Ascending aorta (tissue), 2 donors: Measurements from ENCODE around the gene SEH1L. TPM values are rescaled to one million over a fixed set of nuclear protein-coding genes. Genes with fewer than 3 reads are reported as not detected.

Experiments
- DNase-seq, 2 donors: peaks; one replicate each; pipeline ENCODE4 v3.0.0-alpha.2; 2019; ENCODE audit warnings: low spot score in 2 of 2
- H3K27ac ChIP-seq, 2 donors: fragments of 200-600 bp; sonication (generic); one replicate each; pipeline ENCODE4 v1.5.1; 2016 to 2017; ENCODE audit warnings: mild to moderate bottlenecking in 1 of 2
- H3K27me3 ChIP-seq: fragments of 200-600 bp; sonication (generic); one replicate; pipeline ENCODE4 v1.5.1; 2017
- H3K36me3 ChIP-seq, 2 donors: fragments of 200-600 bp; sonication (generic); one replicate each; pipeline ENCODE4 v1.5.1; 2016
- H3K4me1 ChIP-seq, 2 donors: fragments of 200-600 bp; sonication (generic); one replicate each; pipeline ENCODE4 v1.5.1; 2016 to 2017; ENCODE audit warnings: mild to moderate bottlenecking in 1 of 2
- H3K4me3 ChIP-seq, 2 donors: fragments of 200-600 bp; sonication (generic); one replicate each; pipeline ENCODE4 v1.5.1; 2016 to 2017; ENCODE audit warnings: mild to moderate bottlenecking in 1 of 2
- H3K9me3 ChIP-seq, 2 donors: fragments of 200-600 bp; sonication (generic); one replicate each; pipeline ENCODE4 v1.5.1; 2016
- intact Hi-C: fragments of 100-400 bp; cut with DNase I; formaldehyde crosslinking; loops from one replicate; pipeline ENCODE4 v1.15.1; 2023
- total RNA-seq: library from RNA; depleted of rRNA; stranded (reverse); fragments of >200 nt; gene quantifications from one replicate; pipeline ENCODE4 v1.1.0, GENCODE V29; 2016
- TF ChIP-seq, protein P1 (sequence below), 3 experiments: fragments of 200-600 bp in 2 of 3; fragments of 450-650 bp in 1 of 3; sonication (generic) in 2 of 3; IDR thresholded peaks; one replicate each; pipeline ENCODE4 v1.5.1; 2016 to 2019; ENCODE audit warnings: antibody characterized with exemption in 3 of 3, mild to moderate bottlenecking in 1 of 3, moderate library complexity in 1 of 3

SEH1L gene
- total RNA-seq, 1 donor from 2014 or later, result 16.3 TPM

DNA sequence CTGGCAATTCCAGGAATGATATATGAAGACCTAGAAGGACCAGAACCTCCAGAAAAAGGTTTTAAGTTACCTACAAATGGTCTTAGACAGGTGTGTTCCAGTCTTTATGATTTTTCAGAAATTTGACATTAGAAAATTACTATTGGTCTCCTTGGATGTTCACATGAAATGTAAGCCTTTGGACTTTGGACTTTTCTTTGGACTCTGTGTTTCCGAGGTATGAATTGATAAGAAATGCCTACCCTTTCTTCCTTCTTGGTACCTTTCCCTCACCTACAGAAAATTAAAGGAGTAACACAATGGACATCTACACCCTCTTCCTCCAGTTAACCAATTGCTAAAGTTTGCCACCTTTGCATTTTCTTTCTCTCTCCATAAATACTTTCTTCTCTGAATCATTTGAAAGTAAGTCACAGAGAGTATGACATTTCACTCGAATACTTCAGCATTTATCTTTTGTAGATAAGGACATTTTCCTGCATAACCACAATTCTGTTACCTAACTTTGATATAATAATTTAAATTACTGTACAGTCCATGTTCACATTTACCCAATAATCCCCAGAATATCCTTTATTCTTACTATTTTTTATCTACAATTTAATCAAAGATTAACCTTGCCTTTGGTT is 69.5 kb downstream of the SEH1L start:
- TF ChIP-seq, protein P1, sequence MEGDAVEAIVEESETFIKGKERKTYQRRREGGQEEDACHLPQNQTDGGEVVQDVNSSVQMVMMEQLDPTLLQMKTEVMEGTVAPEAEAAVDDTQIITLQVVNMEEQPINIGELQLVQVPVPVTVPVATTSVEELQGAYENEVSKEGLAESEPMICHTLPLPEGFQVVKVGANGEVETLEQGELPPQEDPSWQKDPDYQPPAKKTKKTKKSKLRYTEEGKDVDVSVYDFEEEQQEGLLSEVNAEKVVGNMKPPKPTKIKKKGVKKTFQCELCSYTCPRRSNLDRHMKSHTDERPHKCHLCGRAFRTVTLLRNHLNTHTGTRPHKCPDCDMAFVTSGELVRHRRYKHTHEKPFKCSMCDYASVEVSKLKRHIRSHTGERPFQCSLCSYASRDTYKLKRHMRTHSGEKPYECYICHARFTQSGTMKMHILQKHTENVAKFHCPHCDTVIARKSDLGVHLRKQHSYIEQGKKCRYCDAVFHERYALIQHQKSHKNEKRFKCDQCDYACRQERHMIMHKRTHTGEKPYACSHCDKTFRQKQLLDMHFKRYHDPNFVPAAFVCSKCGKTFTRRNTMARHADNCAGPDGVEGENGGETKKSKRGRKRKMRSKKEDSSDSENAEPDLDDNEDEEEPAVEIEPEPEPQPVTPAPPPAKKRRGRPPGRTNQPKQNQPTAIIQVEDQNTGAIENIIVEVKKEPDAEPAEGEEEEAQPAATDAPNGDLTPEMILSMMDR (IDR thresholded peaks at IDR 0.05), result no peak
- intact Hi-C loops, result no loop called here

DNA sequence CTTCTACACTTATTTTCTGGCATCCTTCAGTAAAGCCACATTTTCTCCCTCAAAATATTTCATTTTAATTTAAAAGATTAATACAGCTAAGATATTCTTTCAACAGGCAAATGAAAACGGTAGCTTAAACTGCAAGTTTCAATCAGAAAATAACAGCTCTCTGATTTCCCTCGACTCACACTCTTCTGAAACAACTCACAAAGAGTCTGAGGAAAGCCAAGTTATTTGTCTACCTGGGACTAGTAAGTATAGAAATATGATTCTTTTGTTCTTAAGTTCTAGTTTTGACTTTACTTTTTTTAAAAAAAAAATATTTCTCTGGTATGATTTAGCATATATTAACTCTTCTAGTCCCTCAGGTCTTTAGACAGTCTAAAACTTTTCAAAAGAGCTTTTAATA is 70.6 kb downstream of the SEH1L start:
- Histone ChIP-seq H3K36me3 (peaks cover 23 to 86% of the 10 kb centered on the region in 2 donors), H3K4me3 (no peak overlapping the region), H3K27me3 (no peaks in the 10 kb centered on the region), H3K27ac (no peak overlapping the region), H3K4me1 (no peaks in the 10 kb centered on the region), H3K9me3 (peaks cover 0 to 12% of the 10 kb centered on the region in 2 donors)
- no peak for DNase-seq
- intact Hi-C loops, result no loop called here
- TF ChIP-seq, protein P1 (IDR thresholded peaks at IDR 0.05), result no peak

More for the DNA sequence above, 69.5 kb downstream of the SEH1L start:
- DNase-seq, result no peak
- Histone ChIP-seq H3K36me3 (peaks cover 27 to 84% of the 10 kb centered on the region in 2 donors), H3K4me3 (no peak overlapping the region), H3K27ac (no peak overlapping the region), H3K9me3 (peaks cover 0 to 3% of the 10 kb centered on the region in 2 donors), H3K27me3 (no peaks in the 10 kb centered on the region), H3K4me1 (no peaks in the 10 kb centered on the region)

DNA sequence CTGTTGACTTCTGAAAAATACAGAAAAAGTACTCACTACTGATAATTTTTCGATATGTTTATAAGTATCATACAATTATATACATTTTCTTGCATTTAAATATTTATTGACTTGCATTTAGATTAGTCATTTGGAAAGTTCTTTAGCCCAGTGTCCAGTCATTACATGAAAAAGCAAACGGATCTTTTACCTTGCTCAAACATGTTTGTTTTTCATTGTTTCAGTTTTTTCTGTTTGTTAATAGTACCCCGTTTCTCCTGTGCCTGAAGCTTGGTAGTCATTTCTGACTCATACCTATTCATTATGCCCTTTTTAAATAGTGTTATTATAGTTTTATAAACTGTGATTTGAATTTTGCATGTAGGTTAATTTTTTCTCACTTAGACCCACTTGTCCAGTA is 71.5 kb downstream of the SEH1L start:
- H3K4me1 ChIP-seq, result no peaks in the 10 kb centered on the region
- no peak overlapping the region for H3K4me3 ChIP-seq
- TF ChIP-seq, protein P1 (IDR thresholded peaks at IDR 0.05), result no peak
- H3K36me3 ChIP-seq, result peaks cover 18 to 79% of the 10 kb centered on the region in 2 donors
- intact Hi-C loops, result no loop called here
- peaks cover 0 to 12% of the 10 kb centered on the region in 2 donors for H3K9me3 ChIP-seq
- DNase-seq, result no peak
- no peak overlapping the region for H3K27ac ChIP-seq
- no peaks in the 10 kb centered on the region for H3K27me3 ChIP-seq

DNA sequence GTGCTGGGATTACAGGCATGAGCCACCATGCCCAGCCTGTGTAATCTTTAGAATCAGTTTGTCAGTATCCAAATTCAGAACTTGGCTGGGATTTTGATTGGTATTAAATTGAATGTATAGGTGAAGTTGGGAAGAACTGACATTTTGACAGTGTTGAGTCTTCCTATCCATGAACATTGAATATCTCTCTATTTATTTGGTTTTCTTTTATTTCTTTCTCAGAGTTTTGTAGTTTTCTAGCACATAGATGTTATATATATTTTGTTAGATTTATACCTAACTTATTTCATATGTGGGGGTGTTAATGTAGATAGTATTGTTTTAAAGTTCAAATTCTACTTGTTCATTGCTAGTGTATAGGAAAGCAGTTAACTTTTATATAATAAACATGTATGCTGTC is 74.8 kb downstream of the SEH1L start:
- TF ChIP-seq, protein P1 (IDR thresholded peaks at IDR 0.05), result no peak
- intact Hi-C loops, result no loop called here
- no peaks in the 10 kb centered on the region for H3K4me1 ChIP-seq
- no peak overlapping the region for H3K4me3 ChIP-seq
- no peaks in the 10 kb centered on the region for H3K27me3 ChIP-seq
- no peak overlapping the region for H3K27ac ChIP-seq
- peaks cover 11 to 71% of the 10 kb centered on the region in 2 donors for H3K36me3 ChIP-seq
- H3K9me3 ChIP-seq, result peaks cover 0 to 12% of the 10 kb centered on the region in 2 donors
- DNase-seq, result no peak

DNA sequence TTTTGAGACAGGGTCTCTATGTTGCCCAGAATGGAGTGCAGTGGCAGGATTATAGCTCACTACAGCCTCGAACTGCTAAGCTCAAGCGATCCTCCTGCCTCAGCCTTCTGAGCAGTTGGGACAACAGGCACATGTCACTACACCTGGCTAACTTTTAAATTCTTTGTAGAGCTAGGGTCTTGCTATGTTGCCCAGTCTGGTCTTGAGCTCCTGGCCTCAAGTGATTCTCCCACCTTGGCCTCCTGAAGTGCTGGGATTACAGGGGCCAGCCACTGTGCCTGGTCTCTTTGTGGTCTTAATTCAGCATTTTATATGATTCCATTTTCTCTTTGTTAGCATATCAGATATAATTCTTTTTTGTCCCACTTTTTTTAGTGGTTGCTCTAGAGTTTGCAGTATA is 77.4 kb downstream of the SEH1L start:
- no peaks in the 10 kb centered on the region for H3K4me1 ChIP-seq
- intact Hi-C loops, result no loop called here
- DNase-seq, result no peak
- peaks cover 6 to 65% of the 10 kb centered on the region in 2 donors for H3K36me3 ChIP-seq
- no peak overlapping the region for H3K27ac ChIP-seq
- TF ChIP-seq, protein P1 (IDR thresholded peaks at IDR 0.05), result no peak
- peaks cover 0 to 12% of the 10 kb centered on the region in 2 donors for H3K9me3 ChIP-seq
- no peak overlapping the region for H3K4me3 ChIP-seq
- H3K27me3 ChIP-seq, result no peaks in the 10 kb centered on the region
